Glomerular endothelial cell (primary cell): Measurements from ENCODE around the gene CEACAM18. TPM values are rescaled to one million over a fixed set of nuclear protein-coding genes. Genes with fewer than 3 reads are reported as not detected.
A peak's percentile ranks its signal among the peaks of the same experiment; 100 is the strongest.
"Not testable (repeated sequence)": the region's sequence is repeated elsewhere in the genome, so short reads cannot be mapped to it uniquely, and the experiment has no call there.

Experiments used
- DNase-seq: peaks from one replicate; pipeline ENCODE4 v3.0.0-alpha.2; 2011; ENCODE audit warnings: low read depth, low spot score; ENCODE audit errors: extremely low read depth
- total RNA-seq: library from RNA; depleted of rRNA; stranded (reverse); fragments of >200 nt; gene quantifications from 2 replicates; pipeline ENCODE4 v1.2.3, GENCODE V29; 2015

Gene CEACAM18
- total RNA-seq, 1 donor from 2014 or later = not detected

DNA sequence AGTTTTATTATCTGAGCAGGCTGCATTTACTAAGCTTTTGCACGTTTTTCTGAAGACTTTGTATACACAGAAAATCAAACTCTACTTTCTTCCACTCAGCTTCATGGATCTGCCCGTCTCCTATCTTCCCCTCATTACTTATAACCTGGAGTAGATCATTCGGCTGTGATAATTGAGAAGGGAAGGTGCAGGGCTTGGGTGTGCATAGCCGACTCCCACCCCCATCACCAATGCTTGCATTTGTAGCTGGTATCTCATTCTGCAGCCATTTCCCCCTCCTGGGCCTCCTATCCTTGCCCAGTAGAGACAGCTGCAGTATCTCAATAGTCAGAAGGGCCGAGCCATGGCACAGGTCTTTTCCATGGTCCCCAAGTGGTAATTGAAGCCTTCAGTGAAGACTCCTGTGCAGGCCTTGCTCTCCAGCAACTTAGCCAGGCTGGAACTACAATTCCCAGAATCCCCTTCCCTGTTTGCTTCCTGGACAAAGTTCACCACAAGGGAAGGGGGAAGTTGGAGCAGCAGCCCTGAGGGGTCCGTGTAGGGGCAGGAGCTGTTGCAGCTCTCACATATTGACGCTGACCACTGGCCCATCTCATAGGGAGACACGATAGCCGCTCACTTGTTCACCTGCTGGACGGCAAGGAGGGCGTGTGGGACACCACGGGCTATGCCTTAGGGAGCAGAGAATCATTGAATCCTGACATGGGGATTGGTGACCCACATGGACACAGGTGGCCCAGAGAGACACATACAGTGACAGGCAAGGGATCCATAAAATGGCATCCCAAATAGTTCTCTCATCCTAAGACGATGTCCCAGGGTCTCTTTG lies 18.0 kb upstream of the CEACAM18 start:
- no peak for DNase-seq

DNA sequence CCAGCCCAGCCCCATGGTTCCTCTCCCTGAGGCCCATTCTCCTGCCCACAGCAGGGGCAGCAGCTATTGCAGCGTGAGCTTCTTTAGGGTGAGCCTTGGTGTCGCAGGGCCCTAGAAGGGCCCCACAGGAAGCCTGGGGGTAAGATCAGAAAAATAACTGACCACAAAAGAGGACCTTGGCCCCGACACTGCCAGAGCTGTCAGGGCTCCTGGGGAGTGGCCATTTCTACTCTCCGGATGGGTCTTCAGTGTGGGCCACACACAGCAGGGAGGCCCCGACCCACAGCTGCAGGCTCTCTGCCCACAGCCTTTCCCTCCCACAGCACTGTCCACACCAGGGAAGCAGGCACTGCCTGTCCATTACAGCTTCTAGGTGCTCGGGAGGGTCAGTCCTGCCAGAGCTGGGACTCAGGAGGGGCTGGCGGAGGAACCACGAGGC lies 16.6 kb upstream of the CEACAM18 start:
- no peak for DNase-seq

DNA sequence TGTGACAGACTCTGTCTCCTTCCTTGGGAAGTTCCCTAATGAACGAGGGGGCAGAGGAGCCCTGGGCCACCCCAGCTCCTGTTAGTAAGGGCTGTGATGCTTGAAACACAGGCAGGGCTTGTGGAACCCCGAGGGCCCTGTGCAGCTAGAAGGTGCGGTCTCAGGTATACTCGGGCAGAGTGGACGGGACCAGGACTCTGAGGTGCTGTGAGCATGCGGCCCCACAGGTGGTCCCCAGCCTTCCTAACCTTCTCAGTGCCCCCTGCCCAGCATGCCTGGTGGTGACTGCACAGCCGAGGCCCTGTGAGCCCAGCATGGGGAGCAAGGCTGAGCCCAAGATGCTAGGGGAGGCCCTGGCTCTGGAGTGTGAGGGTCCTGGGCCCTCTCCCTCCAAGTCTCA lies 16.1 kb upstream of the CEACAM18 start:
- no peak for DNase-seq

DNA sequence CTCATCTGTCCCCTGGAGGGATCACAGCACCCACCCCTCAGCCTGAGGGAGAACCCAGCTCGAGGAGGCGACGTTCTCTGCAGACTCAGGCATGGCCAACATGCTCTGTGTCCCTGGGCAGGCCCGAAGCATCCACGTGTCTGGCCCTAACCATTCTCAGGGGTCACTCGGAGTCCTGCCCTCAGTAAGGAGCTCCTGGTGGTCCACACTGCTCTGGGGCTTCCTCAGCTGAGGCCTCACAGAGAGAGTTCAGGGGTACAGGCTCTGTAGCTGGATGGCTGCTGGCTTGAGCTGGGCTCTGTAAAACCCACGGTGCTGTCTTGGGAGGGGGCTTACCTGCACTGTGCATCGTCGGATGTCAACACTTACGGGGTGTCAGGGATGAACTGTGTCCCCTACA lies 15.7 kb upstream of the CEACAM18 start:
- DNase-seq = no peak

DNA sequence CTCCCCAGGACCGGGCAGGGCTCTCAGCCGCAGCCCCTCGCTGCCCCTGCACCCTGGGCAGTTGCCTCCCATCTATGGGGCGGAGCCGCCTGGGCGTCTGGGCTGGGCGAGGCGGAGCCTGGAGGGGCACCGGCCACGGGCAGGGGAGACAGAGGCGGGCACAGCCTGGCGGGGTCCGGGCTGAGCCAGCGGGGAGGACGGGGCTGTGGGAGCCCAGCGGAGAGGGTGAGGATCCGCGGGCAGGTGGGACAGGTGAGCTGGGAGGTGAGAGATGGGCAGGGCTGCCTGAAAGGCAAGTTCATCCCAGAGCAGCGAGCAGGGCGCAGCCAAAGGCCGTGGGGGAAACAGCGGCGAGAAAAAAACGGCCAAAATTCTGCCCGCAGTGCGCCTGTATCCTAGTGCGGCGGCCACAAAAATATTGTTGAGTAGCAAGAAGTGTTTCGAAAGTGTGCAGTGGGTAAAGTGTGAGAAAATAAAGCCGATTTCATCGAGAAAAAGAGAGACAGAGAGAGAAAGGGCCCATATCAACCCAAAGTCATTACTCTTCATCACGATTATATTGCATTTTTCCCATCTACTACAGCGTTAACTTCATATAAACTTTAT lies 14.3 kb upstream of the CEACAM18 start:
- not testable (repeated sequence) for DNase-seq

DNA sequence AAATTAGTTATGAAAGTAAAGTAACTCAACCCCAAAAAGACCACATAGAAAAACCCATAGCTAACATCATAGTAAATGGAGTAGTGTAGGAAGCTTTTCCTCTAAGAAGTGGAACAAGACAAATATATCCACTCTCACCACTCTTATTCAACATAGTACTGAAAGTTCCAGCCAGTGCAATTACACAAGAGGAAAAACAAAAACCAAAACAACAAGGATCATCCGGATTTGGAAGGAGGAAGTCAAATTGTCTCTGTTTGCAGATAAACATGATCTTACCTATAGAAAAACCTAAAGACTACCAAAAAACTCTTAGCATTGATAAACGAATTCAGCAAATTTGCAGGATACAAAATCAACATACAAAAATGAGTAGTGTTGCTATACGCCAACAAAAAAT lies 11.6 kb upstream of the CEACAM18 start:
- DNase-seq = no peak

DNA sequence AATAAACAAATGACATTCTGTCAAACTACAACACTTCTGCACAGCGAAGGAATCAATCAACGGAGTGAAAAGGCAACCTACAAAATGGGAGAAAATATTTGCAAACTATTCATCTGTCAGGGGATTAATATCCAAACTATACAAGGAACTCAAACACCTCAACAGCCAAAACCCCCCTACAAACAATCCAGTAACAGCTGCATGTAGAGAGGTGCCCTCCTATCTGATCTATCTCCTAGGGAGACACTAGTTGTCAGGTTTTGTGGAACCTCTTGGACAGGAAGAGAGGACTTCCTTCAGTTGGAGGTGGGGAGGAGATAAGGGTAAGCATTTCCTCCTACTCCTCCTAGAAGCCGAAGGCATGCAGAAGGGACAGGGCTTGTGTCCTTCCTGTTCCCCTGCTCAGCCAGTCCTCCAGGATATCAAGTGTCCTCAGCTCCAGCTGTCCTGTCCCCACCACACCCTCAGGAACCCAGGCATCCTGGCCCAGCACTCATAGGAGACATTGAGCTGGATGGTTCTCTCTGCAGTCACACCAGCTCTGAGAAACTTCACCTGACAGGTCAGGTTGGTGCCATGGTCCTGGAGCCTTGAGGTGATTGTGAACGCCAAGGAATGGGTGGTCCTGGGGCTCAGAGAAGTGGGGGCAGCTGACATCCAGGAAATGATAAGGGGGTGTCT lies 10.3 kb upstream of the CEACAM18 start:
- no peak for DNase-seq

DNA sequence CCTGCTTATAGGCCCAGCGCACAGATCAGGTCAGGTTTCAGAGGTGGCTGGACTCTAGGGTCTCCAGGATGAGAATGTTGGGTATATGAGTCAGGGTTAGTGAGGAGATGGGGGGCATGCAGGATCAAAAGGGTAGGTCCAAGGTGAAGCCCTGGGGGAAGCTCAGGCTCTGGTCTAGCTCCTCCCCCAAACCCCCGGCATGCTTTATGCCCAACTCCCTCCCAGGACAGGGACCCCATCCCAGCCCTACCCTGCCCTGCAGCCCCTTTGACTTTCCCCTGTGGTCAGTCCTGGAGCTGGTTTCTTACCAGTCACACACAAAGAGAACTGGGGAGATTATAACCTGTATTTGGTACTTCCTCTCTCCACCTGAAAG lies 9.8 kb upstream of the CEACAM18 start:
- no peak for DNase-seq

DNA sequence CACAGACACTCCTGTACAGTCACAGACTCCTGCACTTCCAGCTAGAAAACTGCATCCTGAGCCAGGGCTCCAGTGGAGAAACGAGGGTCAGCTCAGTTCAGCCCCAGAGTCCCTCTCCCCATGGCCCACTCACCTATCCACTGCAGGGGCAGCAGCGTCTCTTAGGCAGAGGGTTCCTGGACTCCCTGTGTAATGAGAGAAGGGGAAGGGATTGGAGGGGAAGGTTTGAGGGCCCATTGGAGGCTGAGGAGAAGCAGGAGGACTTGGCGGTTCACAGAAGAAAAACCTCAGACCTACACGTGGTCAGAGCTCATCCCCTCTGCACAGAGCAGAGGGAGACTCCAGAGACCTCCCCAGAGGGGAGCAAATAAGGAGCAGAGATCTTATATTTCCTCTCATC lies 9.2 kb upstream of the CEACAM18 start:
- no peak for DNase-seq

DNA sequence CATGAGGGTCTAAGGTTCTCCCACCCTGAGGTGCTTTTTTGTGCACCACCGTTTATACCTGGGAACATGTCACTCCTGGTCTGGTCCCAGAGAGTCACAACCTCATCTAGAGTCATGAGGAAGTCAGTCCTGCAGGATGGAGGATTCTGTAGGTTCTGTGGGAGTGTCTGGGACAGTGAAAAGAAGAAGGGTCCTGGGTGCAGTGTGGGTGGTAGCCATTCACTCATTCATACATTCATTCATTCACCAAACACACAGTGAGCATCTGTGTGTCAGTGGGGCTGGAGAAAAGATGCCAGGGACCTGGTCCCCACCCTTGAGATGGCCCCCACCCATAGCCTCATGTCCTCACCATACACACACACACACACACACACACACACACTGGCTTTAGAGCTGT lies 8.7 kb upstream of the CEACAM18 start:
- no peak for DNase-seq

DNA sequence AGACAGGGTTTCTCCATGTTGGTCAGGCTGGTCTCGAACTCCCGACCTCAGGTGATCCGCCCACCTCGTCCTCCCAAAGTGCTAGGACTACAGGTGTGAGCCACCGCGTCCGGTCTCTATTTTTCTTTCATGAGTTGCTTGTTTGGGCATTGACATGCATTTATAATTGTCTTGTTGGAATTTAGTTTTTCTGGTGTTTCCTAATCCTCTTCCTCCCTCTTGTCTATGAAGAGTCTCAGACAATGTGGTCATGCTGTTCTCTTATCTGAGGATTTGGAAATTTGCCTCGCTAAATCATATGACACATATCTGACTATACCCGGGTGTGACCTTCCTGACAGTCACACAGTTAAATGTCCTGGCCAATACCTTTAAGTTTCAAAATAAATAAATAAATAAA lies 7.4 kb upstream of the CEACAM18 start:
- no peak for DNase-seq

DNA sequence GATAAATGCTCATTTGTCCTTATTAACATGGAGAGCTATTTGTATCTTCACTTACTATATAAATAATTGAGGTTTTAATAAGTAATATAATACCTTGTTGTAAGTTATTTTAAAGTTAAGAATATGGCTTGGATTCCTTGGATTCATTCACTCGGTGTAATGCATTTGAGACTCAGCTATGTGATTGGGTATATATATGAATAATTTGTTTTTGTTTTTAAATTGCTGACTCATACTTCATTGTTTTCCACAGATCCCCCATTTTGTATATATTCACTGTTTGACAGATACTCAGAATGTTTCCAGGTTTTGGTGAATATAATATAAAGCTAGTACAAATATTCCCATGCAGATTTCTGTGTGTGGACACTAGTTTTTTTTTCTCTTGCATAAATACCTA lies 6.8 kb upstream of the CEACAM18 start:
- DNase-seq = no peak

DNA sequence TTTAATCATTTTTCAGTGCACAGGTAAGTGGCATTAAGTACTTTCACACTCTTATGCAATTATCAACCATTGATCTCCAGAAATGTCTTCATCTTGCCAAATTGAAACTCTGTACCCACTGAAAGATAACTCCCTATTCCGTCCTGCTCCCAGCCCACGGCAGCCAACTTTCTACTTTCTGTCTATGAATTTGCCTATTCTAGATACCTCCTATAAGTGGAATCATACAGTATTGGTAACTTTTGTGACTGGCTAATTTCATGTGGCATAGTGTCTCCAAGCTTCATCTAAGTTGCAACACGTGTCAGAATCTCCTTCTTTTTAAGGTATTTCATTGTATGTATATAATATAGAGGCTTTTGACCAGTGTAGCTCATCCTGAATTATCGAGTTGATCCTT lies 5.7 kb upstream of the CEACAM18 start:
- DNase-seq = no peak

DNA sequence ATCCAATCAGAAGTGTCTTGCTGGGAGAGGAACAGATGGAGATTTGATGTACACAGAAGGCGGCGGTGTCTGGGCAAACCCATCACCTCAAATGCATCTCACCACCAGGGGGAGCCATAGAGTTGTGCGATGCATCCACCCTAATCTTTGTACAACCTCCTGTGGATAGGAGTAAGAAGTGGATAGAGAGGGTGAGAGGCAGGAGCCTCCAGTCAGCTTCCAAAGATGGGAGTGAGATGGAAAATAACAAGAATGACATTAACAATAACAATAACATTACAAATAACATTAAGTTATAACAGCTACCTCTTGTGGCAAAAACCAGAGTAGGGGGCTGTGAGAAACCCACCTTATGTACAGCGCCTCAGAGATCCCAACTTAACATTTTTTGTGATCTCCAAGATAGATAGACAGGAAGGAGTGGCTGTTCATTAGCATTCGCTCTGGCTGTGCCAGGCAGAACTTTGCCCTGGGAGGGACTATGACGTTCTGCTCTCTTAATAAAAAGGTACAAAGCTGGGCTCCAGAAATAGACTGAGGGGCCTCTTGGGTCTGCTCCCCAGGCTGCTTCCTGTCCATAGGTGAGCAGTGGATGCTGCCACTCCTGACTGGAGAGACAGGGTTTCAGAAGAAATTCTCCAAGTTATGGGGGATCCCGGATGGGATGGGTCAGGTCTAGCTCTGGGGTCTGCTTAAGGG lies 5.2 kb upstream of the CEACAM18 start:
- peak; percentile 27 for DNase-seq

DNA sequence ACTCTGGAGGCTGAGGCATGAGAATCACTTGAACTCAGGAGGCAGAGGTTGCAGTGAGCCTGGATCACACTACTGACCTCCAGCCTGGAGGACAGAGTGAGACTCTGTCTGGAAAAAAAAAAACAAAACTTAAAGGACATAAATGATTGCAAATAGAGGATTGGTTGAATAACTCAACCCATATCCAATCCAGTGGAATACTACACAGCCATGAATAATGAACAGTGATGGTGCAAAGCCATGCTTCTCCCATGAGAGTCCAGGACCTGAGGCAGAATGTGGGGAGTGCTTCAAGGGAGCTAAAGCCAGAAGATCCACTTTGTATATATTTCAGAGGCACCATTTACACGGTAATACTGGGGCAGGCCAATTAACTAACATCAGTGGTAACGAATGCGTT lies 2.2 kb upstream of the CEACAM18 start:
- DNase-seq = no peak

DNA sequence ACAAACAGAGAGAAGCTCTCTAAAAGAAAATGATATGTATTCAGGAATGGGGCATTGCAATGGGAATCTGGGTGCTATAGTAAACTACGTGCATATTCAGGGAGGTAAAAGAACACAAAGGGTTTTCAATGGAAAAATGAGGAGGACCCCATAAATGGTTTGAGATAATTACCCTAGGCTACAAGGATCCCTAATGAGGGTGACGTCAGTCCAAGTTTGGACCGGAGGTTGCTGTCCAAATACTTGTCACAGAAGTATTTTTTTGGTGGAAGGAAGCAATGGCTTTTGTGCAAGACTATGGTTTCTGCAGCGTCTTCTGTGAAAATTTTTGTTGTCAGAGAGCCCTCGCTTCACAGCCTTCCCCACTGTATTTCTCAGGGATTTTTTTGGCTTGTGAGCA lies 995 bp upstream of the CEACAM18 start:
- DNase-seq = no peak

DNA sequence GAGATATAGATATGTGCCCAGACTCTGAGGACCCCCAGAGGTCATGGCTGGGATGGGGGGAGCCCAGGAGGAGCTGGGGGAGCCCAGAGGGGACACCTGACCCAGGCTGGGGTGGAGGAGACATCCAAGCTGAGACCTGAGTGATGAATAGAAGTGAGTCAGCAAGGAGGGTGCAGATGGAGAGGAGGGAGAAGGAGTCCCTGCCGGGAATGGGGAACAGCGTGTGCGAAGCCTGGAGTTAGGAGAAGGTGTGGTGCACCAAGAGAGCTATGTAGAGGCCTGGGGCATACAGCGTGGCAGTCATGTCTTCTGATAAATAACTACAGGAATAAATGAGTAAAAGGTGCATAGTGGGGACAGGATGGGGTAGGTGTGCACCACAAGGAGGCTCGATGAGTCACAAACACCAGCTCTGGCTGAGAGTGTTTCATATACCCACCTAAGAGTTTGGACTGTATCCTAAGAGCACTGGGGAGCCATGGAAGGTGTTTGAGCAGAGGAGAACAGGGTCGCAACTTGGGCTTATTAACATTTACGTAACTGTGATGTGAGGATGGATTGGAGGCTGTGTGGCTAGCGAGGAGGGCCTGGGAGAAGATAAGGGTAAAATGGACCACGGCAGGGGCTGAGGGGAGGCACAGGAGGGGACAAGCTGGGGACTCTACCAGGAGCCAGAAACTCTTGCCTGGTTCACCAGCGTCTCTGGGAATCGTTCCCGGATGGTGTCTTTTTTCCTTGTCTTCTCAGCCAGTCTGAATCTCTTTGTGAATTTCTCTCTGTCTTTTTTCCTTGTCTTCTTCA lies 1.4 kb downstream of the CEACAM18 start:
- no peak for DNase-seq

DNA sequence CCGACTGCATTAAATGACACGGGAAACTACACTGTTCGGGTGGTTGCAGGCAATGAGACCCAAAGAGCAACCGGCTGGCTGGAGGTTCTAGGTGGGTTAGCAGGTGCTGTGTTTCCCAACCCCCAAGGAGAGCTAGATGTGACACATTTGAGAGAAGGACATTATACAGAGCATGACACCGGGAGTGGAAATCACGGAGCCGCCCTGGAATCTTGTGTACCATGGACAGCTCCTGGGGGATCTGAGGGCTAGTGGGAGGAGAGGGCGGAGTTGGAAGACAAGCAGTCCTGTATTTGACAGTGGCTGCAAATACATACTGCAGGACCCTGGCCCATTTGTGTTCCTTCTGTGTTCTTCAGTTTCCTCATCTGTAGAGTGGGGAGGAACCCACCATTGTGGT lies 2.3 kb downstream of the CEACAM18 start:
- DNase-seq = no peak

DNA sequence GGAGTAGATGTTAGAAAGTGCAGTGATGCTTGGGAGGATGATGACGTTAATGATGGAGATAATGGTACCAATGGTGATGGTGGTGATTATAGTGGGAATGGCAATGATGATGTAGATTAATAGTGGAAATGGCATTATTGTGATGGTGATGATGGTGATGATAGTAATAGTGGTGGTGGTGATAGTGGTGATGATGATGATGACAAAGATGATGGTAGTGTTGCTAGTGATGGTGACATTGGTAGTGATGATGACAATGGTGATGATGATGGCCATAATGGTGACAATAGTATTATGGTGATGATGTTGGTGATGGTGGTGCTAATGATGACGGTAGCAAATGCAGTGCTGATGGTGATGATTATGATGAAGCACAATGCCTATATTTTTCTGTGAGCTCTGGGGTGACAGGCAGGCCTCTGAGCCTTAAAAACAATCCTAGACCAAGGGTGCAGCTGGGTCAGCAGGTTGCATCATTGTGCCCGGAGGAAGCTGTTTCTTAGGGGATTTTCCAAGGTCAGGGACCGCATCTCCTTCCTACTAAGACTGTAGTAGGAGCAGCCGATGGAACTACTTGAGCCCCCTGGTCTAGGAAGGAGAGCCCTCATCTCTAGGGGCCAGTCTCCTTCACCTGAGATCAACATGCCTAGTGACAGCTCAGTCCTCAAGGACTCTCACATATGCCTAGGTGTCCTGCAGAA lies 7.8 kb downstream of the CEACAM18 start:
- no peak for DNase-seq

DNA sequence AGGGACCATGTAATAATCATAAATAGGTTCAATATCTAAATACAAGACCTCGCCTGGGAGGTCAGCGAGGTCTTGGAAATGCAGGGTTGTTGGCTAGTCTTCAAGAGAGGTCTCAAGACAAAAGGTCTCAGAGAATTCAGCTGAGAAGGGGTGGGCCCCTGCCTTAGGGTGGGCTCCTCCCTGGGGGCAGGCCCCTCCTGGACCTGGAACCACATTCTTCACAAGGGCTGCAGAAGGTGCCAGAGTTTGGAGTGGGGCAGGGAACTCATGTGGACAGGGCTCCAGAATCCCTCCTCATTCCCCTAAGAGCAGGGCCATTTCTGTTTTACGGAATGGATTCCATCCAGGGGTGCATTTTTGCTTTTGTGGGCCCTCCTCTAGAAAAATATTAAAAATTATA lies 10.2 kb downstream of the CEACAM18 start:
- DNase-seq = no peak
